Transverse colon (tissue), 4 donors: ENCODE data around the gene MVD. TPM values are rescaled to one million over a fixed set of nuclear protein-coding genes. Genes with fewer than 3 reads are reported as not detected.

ENCODE experiments used
- DNase-seq: peaks from one replicate; pipeline ENCODE4 v3.0.0-alpha.2; 2019
- H3K27ac ChIP-seq, 4 donors: fragments of 200-600 bp; sonication (generic); 2 replicates each; pipeline ENCODE4 v1.5.1; 2016 to 2018; ENCODE audit warnings: inconsistent platforms in 4 of 4
- H3K27me3 ChIP-seq: fragments of 200-600 bp; sonication (generic); 2 replicates; pipeline ENCODE4 v1.5.1; 2017; ENCODE audit warnings: inconsistent platforms
- H3K36me3 ChIP-seq, 4 donors: fragments of 200-600 bp; sonication (generic); 2 replicates each; pipeline ENCODE4 v1.5.1; 2017 to 2019; ENCODE audit warnings: inconsistent platforms in 4 of 4
- H3K4me1 ChIP-seq, 4 donors: fragments of 200-600 bp; sonication (generic); 2 replicates each; pipeline ENCODE4 v1.5.1; 2017 to 2020; ENCODE audit warnings: inconsistent platforms in 4 of 4
- H3K4me3 ChIP-seq, 4 donors: fragments of 200-600 bp; sonication (generic); 1 replicate in 1 of 4; 2 replicates in 3 of 4; pipeline versions ENCODE4 v1.5.1 to v1.6.1; 2017 to 2019; ENCODE audit warnings: inconsistent platforms in 4 of 4
- H3K9me3 ChIP-seq, 2 donors: fragments of 200-600 bp; sonication (generic); 2 replicates each; pipeline ENCODE4 v1.5.1; 2017 to 2019; ENCODE audit warnings: inconsistent platforms in 2 of 2
- EP300 ChIP-seq: sonication (generic); formaldehyde crosslinking; IDR thresholded peaks from one replicate; pipeline ENCODE4 v1.6.1; 2017; ENCODE audit warnings: antibody characterized with exemption, low read depth
- POLR2A ChIP-seq: fragments of 450-650 bp; IDR thresholded peaks from one replicate; pipeline ENCODE4 v1.6.1; 2016; ENCODE audit warnings: antibody characterized with exemption, mild to moderate bottlenecking, moderate library complexity
- POLR2AphosphoS5 ChIP-seq, 3 donors: sonication (generic); formaldehyde crosslinking; IDR thresholded peaks; one replicate each; pipeline ENCODE4 v1.6.1; 2016; ENCODE audit warnings: antibody characterized with exemption in 3 of 3
- WGBS, 2 donors: methylation state at CpG; one replicate each; pipeline ENCODE4 v1.1.5; 2018; ENCODE audit warnings: low coverage in 1 of 2; 5-methylcytosine and 5-hydroxymethylcytosine counted together
- in situ Hi-C, 4 donors: fragments of 200-750 bp; cut with MboI; loops; one replicate each; pipeline versions ENCODE4 v1.15.0 to v1.15.1; 2017; ENCODE audit warnings: low sequenced_read_pairs in 3 of 4, low pct_ligation_motif_present in 1 of 4, low pct_unique_long_range_greater_than_20kb in 1 of 4
- intact Hi-C: fragments of 100-400 bp; cut with DNase I; formaldehyde crosslinking; loops from one replicate; pipeline ENCODE4 v1.15.1; 2023; ENCODE audit warnings: low total_unique reads
- total RNA-seq, 4 donors: library from RNA; depleted of rRNA; stranded (reverse); fragments of >200 nt; gene quantifications; one replicate each; pipeline ENCODE4 v1.1.0, GENCODE V29; 2016
- TF ChIP-seq, protein P1 (sequence below), 5 experiments: fragments of 200-600 bp in 3 of 5; fragments of 450-650 bp in 2 of 5; sonication (generic) in 3 of 5; IDR thresholded peaks; 1 replicate in 2 of 5; 2 replicates in 3 of 5; pipeline ENCODE4 v1.5.1; 2016 to 2017; ENCODE audit warnings: antibody characterized with exemption in 5 of 5, inconsistent platforms in 3 of 5, mild to moderate bottlenecking in 2 of 5, moderate library complexity in 1 of 5

MVD gene
- total RNA-seq, 4 donors from 2014 or later: 20.5 to 75.6 (median 47.3) TPM

DNA sequence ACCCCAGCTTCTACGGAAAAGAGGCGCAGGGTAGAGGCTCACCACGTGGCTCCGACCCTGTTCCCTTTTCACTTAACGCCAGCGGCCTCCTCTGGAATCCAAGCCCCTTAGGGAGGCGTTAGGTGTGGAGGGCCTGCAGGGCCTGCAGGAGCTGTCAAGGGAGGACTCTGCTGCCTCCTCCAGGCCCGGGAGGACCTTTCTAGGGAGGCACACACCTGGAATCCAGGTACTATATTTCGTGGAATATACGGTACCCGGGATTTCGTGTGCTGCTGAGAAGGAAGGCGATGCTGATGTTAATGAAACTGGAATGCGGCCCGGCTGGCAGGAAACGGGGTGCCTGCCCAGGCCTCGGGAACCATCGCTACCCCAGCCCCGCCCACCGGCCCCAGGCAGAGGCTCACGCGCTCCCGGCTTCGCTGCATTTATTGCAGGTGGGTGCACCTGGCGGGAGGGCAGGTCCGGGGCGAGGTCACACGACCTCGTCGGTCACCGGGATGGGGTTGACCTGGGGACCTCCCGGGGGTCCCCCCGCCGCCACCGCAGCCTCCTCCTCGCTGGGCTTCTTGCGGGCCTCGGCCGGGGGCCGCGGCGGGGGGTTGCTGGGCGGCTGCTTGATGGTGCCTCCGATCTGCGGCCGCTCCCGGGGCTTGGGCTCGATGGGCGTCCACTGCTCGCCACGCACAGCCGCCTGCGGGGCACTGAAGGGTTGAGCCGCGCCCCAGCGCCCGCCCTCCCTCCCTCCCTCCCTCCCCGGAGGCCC, 19.8 kb downstream of the MVD start:
- H3K4me1 ChIP-seq: peaks cover 8 to 39% (median 25%) of the 10 kb centered on the region in 4 donors
- TF ChIP-seq, protein P1, sequence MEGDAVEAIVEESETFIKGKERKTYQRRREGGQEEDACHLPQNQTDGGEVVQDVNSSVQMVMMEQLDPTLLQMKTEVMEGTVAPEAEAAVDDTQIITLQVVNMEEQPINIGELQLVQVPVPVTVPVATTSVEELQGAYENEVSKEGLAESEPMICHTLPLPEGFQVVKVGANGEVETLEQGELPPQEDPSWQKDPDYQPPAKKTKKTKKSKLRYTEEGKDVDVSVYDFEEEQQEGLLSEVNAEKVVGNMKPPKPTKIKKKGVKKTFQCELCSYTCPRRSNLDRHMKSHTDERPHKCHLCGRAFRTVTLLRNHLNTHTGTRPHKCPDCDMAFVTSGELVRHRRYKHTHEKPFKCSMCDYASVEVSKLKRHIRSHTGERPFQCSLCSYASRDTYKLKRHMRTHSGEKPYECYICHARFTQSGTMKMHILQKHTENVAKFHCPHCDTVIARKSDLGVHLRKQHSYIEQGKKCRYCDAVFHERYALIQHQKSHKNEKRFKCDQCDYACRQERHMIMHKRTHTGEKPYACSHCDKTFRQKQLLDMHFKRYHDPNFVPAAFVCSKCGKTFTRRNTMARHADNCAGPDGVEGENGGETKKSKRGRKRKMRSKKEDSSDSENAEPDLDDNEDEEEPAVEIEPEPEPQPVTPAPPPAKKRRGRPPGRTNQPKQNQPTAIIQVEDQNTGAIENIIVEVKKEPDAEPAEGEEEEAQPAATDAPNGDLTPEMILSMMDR (IDR thresholded peaks at IDR 0.05): no peak
- TF ChIP-seq EP300: no peak
- TF ChIP-seq POLR2A: no peak
- TF ChIP-seq POLR2AphosphoS5 (IDR thresholded peaks at IDR 0.05): no peak
- H3K27me3 ChIP-seq: peaks cover 32% of the 10 kb centered on the region
- no peak overlapping the region for H3K4me3 ChIP-seq
- intact Hi-C loops (no loop called here), in situ Hi-C loops (no loop called here)
- no peaks in the 10 kb centered on the region for H3K9me3 ChIP-seq
- WGBS, 2 donors: 87% methylated on average over 26 of the region's 58 CpGs; no CpG with 5 or more reads in 1 of the 2 donors
- no peak overlapping the region for H3K27ac ChIP-seq
- no peaks in the 10 kb centered on the region for H3K36me3 ChIP-seq
- no peak for DNase-seq

DNA sequence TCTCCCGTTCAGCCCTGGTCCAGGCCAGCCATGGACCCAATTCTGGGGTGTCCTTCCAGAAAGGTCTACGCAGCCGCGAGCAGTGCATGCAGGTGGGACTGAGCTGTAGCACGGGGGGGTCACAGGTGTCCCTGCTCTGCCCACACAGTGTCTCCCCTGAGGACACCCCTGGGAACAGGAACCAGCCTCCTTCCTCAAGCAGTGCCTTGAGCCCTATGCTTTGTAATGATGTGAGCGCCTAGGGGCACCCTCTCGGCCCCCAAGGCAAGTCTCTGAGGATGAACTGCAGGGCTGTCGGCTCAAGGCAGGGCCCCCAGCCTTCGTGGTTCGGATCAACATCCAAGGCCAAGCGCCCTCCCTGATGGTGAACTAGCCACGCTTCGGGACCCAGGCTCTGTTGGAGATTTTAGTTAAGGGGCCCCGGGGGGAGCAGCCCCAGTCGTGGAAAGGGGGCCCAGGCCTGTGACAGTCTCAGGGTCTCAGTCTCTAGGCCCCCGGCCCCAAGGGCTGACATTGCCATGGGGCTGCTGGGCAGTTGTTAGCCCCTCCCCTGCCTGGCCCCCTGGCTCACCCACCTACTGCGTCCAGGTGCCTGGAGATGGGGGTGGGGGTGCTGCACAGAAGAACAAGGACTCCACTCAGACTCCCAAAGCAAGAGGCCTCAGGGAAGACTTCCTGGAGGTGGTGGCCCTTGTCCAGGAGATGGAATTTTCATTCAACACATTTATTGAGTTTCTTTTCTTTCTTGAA, 22.2 kb downstream of the MVD start:
- TF ChIP-seq EP300: no peak
- Histone ChIP-seq H3K27ac (no peak overlapping the region), H3K4me3 (no peak overlapping the region), H3K4me1 (peaks cover 8 to 30% (median 24%) of the 10 kb centered on the region in 4 donors), H3K36me3 (no peaks in the 10 kb centered on the region), H3K9me3 (no peaks in the 10 kb centered on the region), H3K27me3 (peaks cover 49% of the 10 kb centered on the region)
- intact Hi-C loops: no loop called here
- DNase-seq: no peak
- in situ Hi-C loops: no loop called here
- WGBS, 2 donors: 59 to 67% methylated on average over 1 to 16 of the region's 17 CpGs

DNA sequence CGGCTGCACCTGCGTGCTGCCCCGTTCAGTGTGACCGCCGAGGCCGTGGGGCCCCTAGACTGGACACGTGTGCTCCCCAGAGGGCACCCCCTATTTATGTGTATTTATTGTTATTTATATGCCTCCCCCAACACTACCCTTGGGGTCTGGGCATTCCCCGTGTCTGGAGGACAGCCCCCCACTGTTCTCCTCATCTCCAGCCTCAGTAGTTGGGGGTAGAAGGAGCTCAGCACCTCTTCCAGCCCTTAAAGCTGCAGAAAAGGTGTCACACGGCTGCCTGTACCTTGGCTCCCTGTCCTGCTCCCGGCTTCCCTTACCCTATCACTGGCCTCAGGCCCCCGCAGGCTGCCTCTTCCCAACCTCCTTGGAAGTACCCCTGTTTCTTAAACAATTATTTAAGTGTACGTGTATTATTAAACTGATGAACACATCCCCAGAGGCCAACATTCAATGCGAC, 22.8 kb downstream of the MVD start:
- no peaks in the 10 kb centered on the region for H3K36me3 ChIP-seq
- no peak overlapping the region for H3K27ac ChIP-seq
- no peaks in the 10 kb centered on the region for H3K9me3 ChIP-seq
- peaks cover 8 to 27% (median 21%) of the 10 kb centered on the region in 4 donors for H3K4me1 ChIP-seq
- peaks cover 54% of the 10 kb centered on the region for H3K27me3 ChIP-seq
- in situ Hi-C loops (no loop called here), intact Hi-C loops (no loop called here)
- TF ChIP-seq, protein P1 (IDR thresholded peaks at IDR 0.05): no peak
- TF ChIP-seq POLR2A (no peak), EP300 (no peak), POLR2AphosphoS5 (IDR thresholded peaks at IDR 0.05) (no peak)
- no peak for DNase-seq
- WGBS, 2 donors: 47 to 54% methylated on average over 3 to 13 of the region's 13 CpGs
- no peak overlapping the region for H3K4me3 ChIP-seq

DNA sequence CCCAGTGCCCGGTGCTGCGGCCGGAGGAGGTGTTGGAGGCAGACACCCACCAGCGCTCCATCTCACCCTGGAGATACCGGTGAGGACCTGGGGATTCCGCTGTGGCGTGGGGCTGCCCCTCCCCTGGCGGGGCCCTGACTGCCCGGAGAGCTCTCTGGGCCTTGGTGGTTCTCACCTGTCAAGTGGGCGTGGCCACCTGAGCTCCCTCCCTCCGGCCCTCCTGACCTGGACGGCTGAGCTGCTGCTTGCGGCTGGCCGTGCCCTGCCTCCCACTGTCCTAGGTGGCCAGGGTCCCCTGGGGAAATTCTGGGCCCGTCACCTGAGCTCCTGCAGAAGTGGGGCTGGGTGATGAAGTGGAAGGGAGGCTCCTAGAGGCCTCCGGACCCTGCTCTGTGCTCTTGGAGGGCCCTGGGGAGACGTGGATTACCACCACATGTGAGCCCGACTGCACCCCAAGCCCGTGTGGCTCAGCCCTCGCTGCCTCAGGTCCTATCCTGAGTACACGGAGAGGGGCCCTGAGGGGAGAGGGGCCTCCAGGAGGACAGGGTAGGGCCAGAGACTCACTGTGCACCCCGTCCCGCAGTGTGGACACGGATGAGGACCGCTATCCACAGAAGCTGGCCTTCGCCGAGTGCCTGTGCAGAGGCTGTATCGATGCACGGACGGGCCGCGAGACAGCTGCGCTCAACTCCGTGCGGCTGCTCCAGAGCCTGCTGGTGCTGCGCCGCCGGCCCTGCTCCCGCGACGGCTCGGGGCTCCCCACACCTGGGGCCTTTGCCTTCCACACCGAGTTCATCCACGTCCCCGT, 23.5 kb downstream of the MVD start:
- intact Hi-C loops: no loop called here
- in situ Hi-C loops: no loop called here
- 33% methylated on average over 41 of the region's 45 CpGs; no CpG with 5 or more reads in 1 of the 2 donors for WGBS, 2 donors
- Histone ChIP-seq H3K4me3 (no peak overlapping the region), H3K36me3 (no peaks in the 10 kb centered on the region), H3K4me1 (peaks cover 8 to 30% (median 26%) of the 10 kb centered on the region in 4 donors), H3K27me3 (peaks cover 56% of the 10 kb centered on the region), H3K9me3 (no peaks in the 10 kb centered on the region), H3K27ac (no peak overlapping the region)
- peak; percentile 74 for DNase-seq
- TF ChIP-seq POLR2AphosphoS5 (IDR thresholded peaks at IDR 0.05): no peak
- TF ChIP-seq EP300: no peak
- TF ChIP-seq, protein P1 (IDR thresholded peaks at IDR 0.05): no peak
- TF ChIP-seq POLR2A: no peak
